C1 segment of cervical spinal cord (tissue), 14 donors: Measurements from ENCODE around the gene APOBEC3F.

ENCODE experiments used
- DNase-seq, 14 donors: peaks; one replicate each; lab custom pipeline; 2025; lab: John Stamatoyannopoulos, UW

Gene APOBEC3F

GRCh38 chr22:39091126-39092081, 50.7 kb downstream of the APOBEC3F start:
- no peak for DNase-seq

GRCh38 chr22:39092111-39092862, 51.6 kb downstream of the APOBEC3F start:
- no peak for DNase-seq

- no peak for DNase-seq
Measured at GRCh38 chr22:39094717-39095389, 54.2 kb downstream of the APOBEC3F start.

GRCh38 chr22:39095971-39096370, 55.3 kb downstream of the APOBEC3F start:
- DNase-seq: no peak

GRCh38 chr22:39097098-39098020, 56.7 kb downstream of the APOBEC3F start, which contains the start of gene APOBEC3H:
Gene APOBEC3H (plus strand): TSS chr22:39097244. CDS start chr22:39100279, 3,035 bp downstream.
- DNase-seq: peak in 1 of 14 donors; percentile 6

GRCh38 chr22:39098026-39098425, 57.4 kb downstream of the APOBEC3F start:
- no peak for DNase-seq

- no peak for DNase-seq
Measured at GRCh38 chr22:39098576-39098975, 57.9 kb downstream of the APOBEC3F start.

- no peak for DNase-seq
Measured at GRCh38 chr22:39101226-39101625, 60.6 kb downstream of the APOBEC3F start.

GRCh38 chr22:39103431-39103830, 62.8 kb downstream of the APOBEC3F start:
- no peak for DNase-seq
